HG03571 (cell line): ENCODE measurements around the gene TSPAN5.
A peak's percentile ranks its signal among the peaks of the same experiment; 100 is the strongest.
"Not testable (repeated sequence)": the region's sequence is repeated elsewhere in the genome, so short reads cannot be mapped to it uniquely, and the experiment has no call there.

Experiments used
- ATAC-seq: cut with Tn5 transposase; IDR thresholded peaks from one replicate; pipeline ENCODE4 v1.9.1; 2021; ENCODE audit not compliant: unreplicated experiment

TSPAN5 gene

GRCh38 chr4:98504091-98504490 is 154.3 kb downstream of the TSPAN5 start:
- no peak for ATAC-seq

- ATAC-seq, result no peak
Measured at GRCh38 chr4:98503676-98504075, 154.7 kb downstream of the TSPAN5 start.

GRCh38 chr4:98502624-98503023 is 155.8 kb downstream of the TSPAN5 start:
- ATAC-seq, result no peak

- no peak for ATAC-seq
Measured at GRCh38 chr4:98502031-98502430, 156.4 kb downstream of the TSPAN5 start.

GRCh38 chr4:98501383-98501782 is 157.0 kb downstream of the TSPAN5 start:
- no peak for ATAC-seq

GRCh38 chr4:98498774-98499173 is 159.6 kb downstream of the TSPAN5 start:
- no peak for ATAC-seq

GRCh38 chr4:98496152-98496845 is 162.1 kb downstream of the TSPAN5 start:
- ATAC-seq, result no peak

- no peak for ATAC-seq
Measured at GRCh38 chr4:98493296-98493695, 165.1 kb downstream of the TSPAN5 start.

- ATAC-seq, result no peak
Measured at GRCh38 chr4:98491899-98492559, 166.4 kb downstream of the TSPAN5 start.

- ATAC-seq, result no peak
Measured at GRCh38 chr4:98490251-98490650, 168.2 kb downstream of the TSPAN5 start.

GRCh38 chr4:98485816-98486345 is 172.5 kb downstream of the TSPAN5 start:
- no peak for ATAC-seq

GRCh38 chr4:98484031-98484430 is 174.4 kb downstream of the TSPAN5 start:
- no peak for ATAC-seq

GRCh38 chr4:98482847-98483806 is 175.3 kb downstream of the TSPAN5 start:
- ATAC-seq, result peak; percentile 72

- ATAC-seq, result peak; percentile 5
Measured at GRCh38 chr4:98482503-98482846, 175.9 kb downstream of the TSPAN5 start.

GRCh38 chr4:98481167-98481566 is 177.2 kb downstream of the TSPAN5 start:
- no peak for ATAC-seq

GRCh38 chr4:98480535-98480934 is 177.9 kb downstream of the TSPAN5 start:
- ATAC-seq, result no peak

GRCh38 chr4:98479590-98479989 is 178.8 kb downstream of the TSPAN5 start:
- ATAC-seq, result not testable (repeated sequence)

- ATAC-seq, result no peak
Measured at GRCh38 chr4:98476891-98477290, 181.5 kb downstream of the TSPAN5 start.

GRCh38 chr4:98474408-98474844 is 184.0 kb downstream of the TSPAN5 start:
- no peak for ATAC-seq

GRCh38 chr4:98473046-98473445 is 185.4 kb downstream of the TSPAN5 start:
- ATAC-seq, result no peak

GRCh38 chr4:98470831-98471230 is 187.6 kb downstream of the TSPAN5 start:
- ATAC-seq, result no peak
